Natural killer cell (primary cell): ENCODE data around the gene IGF2. TPM values are rescaled to one million over a fixed set of nuclear protein-coding genes. Genes with fewer than 3 reads are reported as not detected.

Source experiments
- ATAC-seq, 3 donors: fragments of 150-1000 bp in 2 of 3; fragments of 200-7000 bp in 1 of 3; cut with Tn5 transposase; 1 replicate in 1 of 3; 2 replicates in 2 of 3; pipeline ENCODE4 v1.10.0; 2021; ENCODE audit warnings: mild to moderate bottlenecking in 2 of 3, moderate library complexity in 2 of 3
- DNase-seq, 2 donors: peaks; one replicate each; pipeline versions ENCODE4 v3.0.0 to v3.0.0-alpha.2; 2013 to 2021; ENCODE audit warnings: mixed read lengths in 1 of 2
- H3K27ac ChIP-seq: one replicate; pipeline ENCODE4 v1.5.1; 2013; ENCODE audit warnings: mild to moderate bottlenecking, low read length
- H3K27me3 ChIP-seq: one replicate; pipeline ENCODE4 v1.6.1; 2013; ENCODE audit warnings: low read length; ENCODE audit not compliant: control insufficient read depth, insufficient read depth
- H3K36me3 ChIP-seq: one replicate; pipeline ENCODE4 v1.6.1; 2013; ENCODE audit warnings: low read length; ENCODE audit not compliant: control insufficient read depth, insufficient read depth
- H3K4me1 ChIP-seq: one replicate; pipeline ENCODE4 v1.6.1; 2013; ENCODE audit warnings: low read length; ENCODE audit not compliant: control insufficient read depth, insufficient read depth
- H3K4me3 ChIP-seq: one replicate; pipeline ENCODE4 v1.5.1; 2013; ENCODE audit warnings: low read length
- H3K9me3 ChIP-seq: one replicate; pipeline ENCODE4 v1.6.1; 2013; ENCODE audit warnings: low read length; ENCODE audit not compliant: control insufficient read depth, insufficient read depth
- H3K27ac Mint-ChIP-seq, 2 donors: one replicate each; pipeline ENCODE4 v1.8.0; 2022; ENCODE audit warnings: mild to moderate bottlenecking in 2 of 2, mixed read lengths in 2 of 2, moderate library complexity in 1 of 2
- H3K27me3 Mint-ChIP-seq, 2 donors: one replicate each; pipeline ENCODE4 v1.8.0; 2022; ENCODE audit warnings: low read depth in 2 of 2, mixed read lengths in 2 of 2
- H3K36me3 Mint-ChIP-seq: one replicate; pipeline ENCODE4 v1.8.0; 2022; ENCODE audit warnings: mixed read lengths
- H3K4me1 Mint-ChIP-seq, 2 donors: one replicate each; pipeline ENCODE4 v1.8.0; 2022; ENCODE audit warnings: mixed read lengths in 2 of 2
- H3K4me3 Mint-ChIP-seq: one replicate; pipeline ENCODE4 v1.8.0; 2022; ENCODE audit warnings: mild to moderate bottlenecking, moderate library complexity, mixed read lengths
- H3K9me3 Mint-ChIP-seq, 2 donors: one replicate each; pipeline ENCODE4 v1.8.0; 2022; ENCODE audit warnings: mixed read lengths in 2 of 2
- CTCF ChIP-seq: fragments of 200-600 bp; IDR thresholded peaks from one replicate; pipeline ENCODE4 v1.8.0; 2022; ENCODE audit warnings: antibody characterized with exemption
- WGBS: methylation state at CpG from one replicate; pipeline ENCODE4 v1.1.7; 2013; ENCODE audit warnings: missing lambda C conversion rate; ENCODE audit not compliant: insufficient coverage; 5-methylcytosine and 5-hydroxymethylcytosine counted together
- intact Hi-C: fragments of 100-400 bp; cut with micrococcal nuclease; formaldehyde crosslinking; loops from one replicate; pipeline ENCODE4 v1.14.2; 2022
- total RNA-seq, 4 donors: library from RNA; stranded (reverse); fragments of 120-200 nt in 1 of 4; gene quantifications; one replicate each; pipeline versions ENCODE4 v1.2.3 to v1.2.4, GENCODE V29; 2013 to 2022

The IGF2 gene
- total RNA-seq, 3 donors from 2014 or later (not counting 1 experiment from before 2014, with no cell fraction given) = not detected

- peaks cover 0 to 7% of the 10 kb centered on the region in 2 donors for H3K27me3 Mint-ChIP-seq
- TF ChIP-seq CTCF = no peak
- no peaks in the 10 kb centered on the region for H3K36me3 ChIP-seq
- DNase-seq (no peak), ATAC-seq (no peak)
- H3K4me3 Mint-ChIP-seq = no peak overlapping the region
- H3K9me3 Mint-ChIP-seq = no peaks in the 10 kb centered on the region
- peaks cover 0 to 4% of the 10 kb centered on the region in 2 donors for H3K4me1 Mint-ChIP-seq
- no peak overlapping the region for H3K27ac ChIP-seq
- no peaks in the 10 kb centered on the region for H3K36me3 Mint-ChIP-seq
- intact Hi-C loops = no loop called here
- no peak overlapping the region for H3K27ac Mint-ChIP-seq
- WGBS = 91% methylated on average over 7 of the region's 7 CpGs
- H3K27me3 ChIP-seq = peaks cover 5% of the 10 kb centered on the region
- no peak overlapping the region for H3K4me3 ChIP-seq
- peaks cover 10% of the 10 kb centered on the region for H3K4me1 ChIP-seq
- H3K9me3 ChIP-seq = no peaks in the 10 kb centered on the region
Observed at GRCh38 chr11:2095542-2095941, 43.6 kb downstream of the IGF2 start.

DNA sequence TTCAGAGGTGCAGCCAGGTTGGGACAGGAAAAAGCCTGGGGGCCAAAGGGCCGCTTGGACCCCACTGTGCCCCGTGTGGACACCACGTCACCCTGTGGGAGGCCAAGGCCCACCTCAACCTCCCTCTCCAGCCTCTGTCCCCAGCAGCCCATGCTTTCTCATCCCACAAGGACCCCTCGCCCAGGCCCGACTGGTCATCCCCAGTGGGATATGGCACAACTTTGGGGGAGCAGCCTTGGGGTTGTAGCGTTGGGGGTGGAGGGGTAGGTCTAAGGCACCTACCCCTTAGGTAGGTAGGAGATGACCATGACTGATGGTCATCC is 44.0 kb downstream of the IGF2 start:
- WGBS = 98% methylated on average over 4 of the region's 6 CpGs
- peaks cover 0 to 7% of the 10 kb centered on the region in 2 donors for H3K27me3 Mint-ChIP-seq
- Histone ChIP-seq H3K4me1 (peaks cover 10% of the 10 kb centered on the region), H3K27me3 (peaks cover 5% of the 10 kb centered on the region), H3K36me3 (no peaks in the 10 kb centered on the region), H3K27ac (no peak overlapping the region), H3K4me3 (no peak overlapping the region), H3K9me3 (no peaks in the 10 kb centered on the region)
- intact Hi-C loops = no loop called here
- H3K4me1 Mint-ChIP-seq = peaks cover 0 to 4% of the 10 kb centered on the region in 2 donors
- ATAC-seq (no peak), DNase-seq (no peak)
- H3K9me3 Mint-ChIP-seq = no peaks in the 10 kb centered on the region
- no peak overlapping the region for H3K4me3 Mint-ChIP-seq
- no peak overlapping the region for H3K27ac Mint-ChIP-seq
- TF ChIP-seq CTCF = no peak
- H3K36me3 Mint-ChIP-seq = no peaks in the 10 kb centered on the region

DNA sequence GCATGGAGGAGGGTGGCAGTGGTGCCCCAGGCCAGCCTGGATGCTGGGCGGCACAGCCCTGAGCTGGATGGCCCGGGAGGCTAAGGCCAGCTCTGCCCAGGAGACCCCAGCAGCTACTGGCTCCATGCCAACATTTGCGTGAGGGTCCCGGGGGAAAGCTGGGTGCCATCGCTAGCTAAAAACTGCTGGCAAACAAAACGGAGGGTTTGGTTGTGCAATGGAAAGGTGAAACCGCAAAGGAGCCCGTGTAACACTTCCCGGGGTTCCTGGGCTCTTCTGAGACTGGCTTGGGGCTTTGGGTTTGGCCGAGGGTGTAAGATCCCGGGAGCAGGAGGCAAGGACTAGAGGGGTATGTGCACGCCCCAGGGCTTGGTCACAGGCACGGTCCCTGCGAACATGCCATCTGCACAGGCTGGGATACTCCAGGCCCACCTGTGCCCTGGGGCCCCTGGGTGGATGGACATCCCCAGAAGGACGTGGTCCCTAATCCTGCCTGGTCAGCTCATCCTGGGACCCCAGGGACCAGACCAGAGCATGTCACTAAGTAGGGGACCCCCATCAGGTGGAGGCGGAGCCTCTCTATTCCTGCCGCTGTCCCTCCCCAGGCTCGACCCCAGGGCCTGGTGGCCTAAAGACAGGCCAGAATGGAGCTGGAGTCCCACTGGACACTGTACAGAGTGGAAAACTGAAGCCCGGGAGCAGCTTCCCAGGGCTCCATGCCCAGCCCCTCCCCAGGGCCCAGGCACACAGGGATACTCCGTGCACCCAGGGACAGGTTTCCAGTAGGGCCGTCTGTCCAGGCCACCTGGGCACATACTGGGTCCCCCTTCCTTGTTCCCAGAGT is 44.6 kb downstream of the IGF2 start:
- ATAC-seq (no peak), DNase-seq (no peak)
- no peak overlapping the region for H3K27ac ChIP-seq
- Mint-ChIP-seq H3K4me1 (peaks cover 0 to 4% of the 10 kb centered on the region in 2 donors), H3K36me3 (no peaks in the 10 kb centered on the region), H3K27ac (no peak overlapping the region), H3K4me3 (no peak overlapping the region), H3K27me3 (peaks cover 0 to 7% of the 10 kb centered on the region in 2 donors), H3K9me3 (no peaks in the 10 kb centered on the region)
- H3K27me3 ChIP-seq = peaks cover 5% of the 10 kb centered on the region
- intact Hi-C loops = no loop called here
- no peak for TF ChIP-seq CTCF
- WGBS = 89% methylated on average over 21 of the region's 21 CpGs
- H3K36me3 ChIP-seq = no peaks in the 10 kb centered on the region
- H3K4me3 ChIP-seq = no peak overlapping the region
- peaks cover 10% of the 10 kb centered on the region for H3K4me1 ChIP-seq
- no peaks in the 10 kb centered on the region for H3K9me3 ChIP-seq
